SK-N-MC (cell line): Measurements from ENCODE around the gene LGALSL.
A peak's percentile ranks its signal among the peaks of the same experiment; 100 is the strongest.

Experiments used
- DNase-seq: peaks from one replicate; pipeline ENCODE4 v3.0.0-alpha.2; 2011; ENCODE audit warnings: low read depth, low spot score
- H3K27ac ChIP-seq: fragments of 200-600 bp; sonication (generic); 2 replicates; pipeline ENCODE4 v1.5.1; 2016; ENCODE audit warnings: mixed run types
- H3K36me3 ChIP-seq: fragments of 200-600 bp; sonication (generic); 2 replicates; pipeline ENCODE4 v1.6.1; 2017; ENCODE audit warnings: antibody characterized with exemption, low read length, mixed read lengths; ENCODE audit not compliant: insufficient read depth
- H3K4me3 ChIP-seq: fragments of 200-600 bp; sonication (generic); 2 replicates; pipeline ENCODE4 v1.5.1; 2016
- H3K9ac ChIP-seq: fragments of 200-600 bp; sonication (generic); 2 replicates; pipeline ENCODE4 v1.8.0; 2017; ENCODE audit warnings: mixed run types, mixed read lengths; ENCODE audit not compliant: insufficient read length
- H3K9me3 ChIP-seq: fragments of 200-600 bp; sonication (generic); 2 replicates; pipeline ENCODE4 v1.6.1; 2017; ENCODE audit warnings: low read depth, mild to moderate bottlenecking, antibody characterized with exemption, low read length, moderate library complexity, mixed read lengths
- EZH2 ChIP-seq: fragments of 200-600 bp; sonication (generic); IDR thresholded peaks from one replicate; pipeline ENCODE4 v1.6.1; 2017; ENCODE audit warnings: antibody characterized with exemption
- FOXP2 ChIP-seq: optimal IDR thresholded peaks from 2 replicates; pipeline ENCODE3; 2011; ENCODE audit warnings: mild to moderate bottlenecking, moderate library complexity; ENCODE audit not compliant: insufficient read depth; ENCODE audit errors: extremely low read length, control extremely low read depth
- POLR2AphosphoS5 ChIP-seq: IDR thresholded peaks from 2 replicates; pipeline ENCODE4 v1.6.1; 2012; ENCODE audit warnings: mild to moderate bottlenecking, low read depth, low read length, borderline replicate concordance

Gene LGALSL

GRCh38 chr2:64482243-64482642, 28.3 kb downstream of the LGALSL start:
- TF ChIP-seq POLR2AphosphoS5 (no peak), FOXP2 (no peak), EZH2 (no peak)
- H3K27ac ChIP-seq, result no peak overlapping the region

GRCh38 chr2:64482765-64483504, 29.0 kb downstream of the LGALSL start:
- Histone ChIP-seq H3K36me3 (no peaks in the 10 kb centered on the region), H3K9me3 (no peaks in the 10 kb centered on the region), H3K4me3 (no peak overlapping the region), H3K27ac (no peak overlapping the region), H3K9ac (no peak overlapping the region)
- TF ChIP-seq POLR2AphosphoS5 (no peak), EZH2 (no peak), FOXP2 (no peak)
- DNase-seq, result no peak

More at GRCh38 chr2:64482243-64482642, 28.3 kb downstream of the LGALSL start:
- no peaks in the 10 kb centered on the region for H3K36me3 ChIP-seq
- no peak for DNase-seq
- H3K4me3 ChIP-seq, result no peak overlapping the region
- no peak overlapping the region for H3K9ac ChIP-seq
- no peaks in the 10 kb centered on the region for H3K9me3 ChIP-seq

GRCh38 chr2:64485331-64485730, 31.4 kb downstream of the LGALSL start:
- Histone ChIP-seq H3K9ac (no peak overlapping the region), H3K27ac (no peak overlapping the region), H3K4me3 (no peak overlapping the region), H3K9me3 (no peaks in the 10 kb centered on the region), H3K36me3 (no peaks in the 10 kb centered on the region)
- no peak for DNase-seq
- TF ChIP-seq POLR2AphosphoS5 (no peak), FOXP2 (no peak), EZH2 (no peak)

GRCh38 chr2:64485961-64486360, 32.0 kb downstream of the LGALSL start:
- Histone ChIP-seq H3K9me3 (no peaks in the 10 kb centered on the region), H3K27ac (no peak overlapping the region), H3K9ac (no peak overlapping the region), H3K4me3 (no peak overlapping the region), H3K36me3 (no peaks in the 10 kb centered on the region)
- TF ChIP-seq POLR2AphosphoS5, result no peak
- no peak for TF ChIP-seq EZH2
- TF ChIP-seq FOXP2, result no peak
- DNase-seq, result no peak

- H3K27ac ChIP-seq, result no peak overlapping the region
- TF ChIP-seq FOXP2 (no peak), POLR2AphosphoS5 (no peak), EZH2 (no peak)
- no peaks in the 10 kb centered on the region for H3K9me3 ChIP-seq
- no peak overlapping the region for H3K4me3 ChIP-seq
- no peak overlapping the region for H3K9ac ChIP-seq
- DNase-seq, result no peak
- H3K36me3 ChIP-seq, result no peaks in the 10 kb centered on the region
These were observed 33.5 kb downstream of the LGALSL start for GRCh38 chr2:64487256-64488049.

- no peak for TF ChIP-seq EZH2
- TF ChIP-seq POLR2AphosphoS5, result no peak
- no peak for TF ChIP-seq FOXP2
- no peaks in the 10 kb centered on the region for H3K9me3 ChIP-seq
- no peaks in the 10 kb centered on the region for H3K36me3 ChIP-seq
- H3K9ac ChIP-seq, result no peak overlapping the region
- no peak overlapping the region for H3K4me3 ChIP-seq
- no peak overlapping the region for H3K27ac ChIP-seq
- peak; percentile 26 for DNase-seq
These were observed 34.4 kb downstream of the LGALSL start for GRCh38 chr2:64488050-64488974.

- H3K9ac ChIP-seq, result no peak overlapping the region
- DNase-seq, result no peak
- TF ChIP-seq EZH2, result no peak
- TF ChIP-seq FOXP2, result no peak
- no peak for TF ChIP-seq POLR2AphosphoS5
These were observed 35.3 kb downstream of the LGALSL start for GRCh38 chr2:64489081-64489751.

More at GRCh38 chr2:64489081-64489751, 35.3 kb downstream of the LGALSL start:
- Histone ChIP-seq H3K9me3 (no peaks in the 10 kb centered on the region), H3K27ac (no peak overlapping the region), H3K4me3 (no peak overlapping the region), H3K36me3 (no peaks in the 10 kb centered on the region)
